ENCODE data around the gene EPB41L3.

Gene EPB41L3

DNA sequence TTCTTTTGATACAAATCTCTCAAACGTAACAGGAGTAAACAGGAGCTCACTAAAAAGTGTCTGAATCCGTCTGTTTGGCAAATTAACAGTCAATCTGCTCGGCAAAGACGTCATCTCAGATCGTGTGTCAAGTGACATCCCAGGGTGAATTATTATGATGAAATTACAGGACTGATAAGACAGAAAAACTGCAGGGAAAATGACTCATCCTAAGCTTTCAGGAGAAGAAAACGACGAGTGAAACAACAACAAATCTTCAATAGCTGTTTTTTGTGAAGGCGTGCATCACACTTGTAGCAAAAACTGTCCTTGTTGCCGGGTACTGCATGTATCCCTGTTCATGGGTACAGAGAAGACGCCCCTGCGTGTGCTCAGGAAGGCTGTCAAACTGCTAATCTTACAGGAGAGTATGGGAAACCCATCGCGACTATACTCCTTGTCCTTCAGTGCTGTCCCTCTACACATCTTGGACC, 24.9 kb downstream of the EPB41L3 start (continued):
- no peak for TF ChIP-seq ZNF112 (tag by site-specific recombination; IDR thresholded peaks at IDR 0.05)
- no peak for TF ChIP-seq ZNF121 (tag by site-specific recombination; IDR thresholded peaks at IDR 0.05)
- TF ChIP-seq GLIS1 (tag by site-specific recombination; IDR thresholded peaks at IDR 0.05): peak; percentile 65
- TF ChIP-seq ZNF184 (tag by site-specific recombination; IDR thresholded peaks at IDR 0.05): peak; percentile 69; the same call in 1 of the 2 replicates
- no peak for TF ChIP-seq HOXC10 (CRISPR knock-in tag; IDR thresholded peaks at IDR 0.05)
- no peak for TF ChIP-seq ZNF596 (tag by site-specific recombination; IDR thresholded peaks at IDR 0.05)
- TF ChIP-seq ZFP37 (tag by site-specific recombination; IDR thresholded peaks at IDR 0.05): no peak
- TF ChIP-seq ZBTB8A (tag by site-specific recombination; IDR thresholded peaks at IDR 0.05): no peak
- TF ChIP-seq GFI1B (tag by site-specific recombination; IDR thresholded peaks at IDR 0.05): peak; percentile 86
- TF ChIP-seq, protein P1, sequence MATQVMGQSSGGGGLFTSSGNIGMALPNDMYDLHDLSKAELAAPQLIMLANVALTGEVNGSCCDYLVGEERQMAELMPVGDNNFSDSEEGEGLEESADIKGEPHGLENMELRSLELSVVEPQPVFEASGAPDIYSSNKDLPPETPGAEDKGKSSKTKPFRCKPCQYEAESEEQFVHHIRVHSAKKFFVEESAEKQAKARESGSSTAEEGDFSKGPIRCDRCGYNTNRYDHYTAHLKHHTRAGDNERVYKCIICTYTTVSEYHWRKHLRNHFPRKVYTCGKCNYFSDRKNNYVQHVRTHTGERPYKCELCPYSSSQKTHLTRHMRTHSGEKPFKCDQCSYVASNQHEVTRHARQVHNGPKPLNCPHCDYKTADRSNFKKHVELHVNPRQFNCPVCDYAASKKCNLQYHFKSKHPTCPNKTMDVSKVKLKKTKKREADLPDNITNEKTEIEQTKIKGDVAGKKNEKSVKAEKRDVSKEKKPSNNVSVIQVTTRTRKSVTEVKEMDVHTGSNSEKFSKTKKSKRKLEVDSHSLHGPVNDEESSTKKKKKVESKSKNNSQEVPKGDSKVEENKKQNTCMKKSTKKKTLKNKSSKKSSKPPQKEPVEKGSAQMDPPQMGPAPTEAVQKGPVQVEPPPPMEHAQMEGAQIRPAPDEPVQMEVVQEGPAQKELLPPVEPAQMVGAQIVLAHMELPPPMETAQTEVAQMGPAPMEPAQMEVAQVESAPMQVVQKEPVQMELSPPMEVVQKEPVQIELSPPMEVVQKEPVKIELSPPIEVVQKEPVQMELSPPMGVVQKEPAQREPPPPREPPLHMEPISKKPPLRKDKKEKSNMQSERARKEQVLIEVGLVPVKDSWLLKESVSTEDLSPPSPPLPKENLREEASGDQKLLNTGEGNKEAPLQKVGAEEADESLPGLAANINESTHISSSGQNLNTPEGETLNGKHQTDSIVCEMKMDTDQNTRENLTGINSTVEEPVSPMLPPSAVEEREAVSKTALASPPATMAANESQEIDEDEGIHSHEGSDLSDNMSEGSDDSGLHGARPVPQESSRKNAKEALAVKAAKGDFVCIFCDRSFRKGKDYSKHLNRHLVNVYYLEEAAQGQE (tag by site-specific recombination; IDR thresholded peaks at IDR 0.05): no peak
- TF ChIP-seq ZNF776 (tag by site-specific recombination; IDR thresholded peaks at IDR 0.05; ENCODE audit: borderline replicate concordance): no peak
- TF ChIP-seq ZBTB20 (tag by site-specific recombination; IDR thresholded peaks at IDR 0.05): peak; percentile 90
- TF ChIP-seq REPIN1 (tag by site-specific recombination; IDR thresholded peaks at IDR 0.05; ENCODE audit: low read depth): no peak
- no peak; the same call in 1 of the 2 replicates for TF ChIP-seq ZSCAN30 (tag by site-specific recombination; IDR thresholded peaks at IDR 0.05)
- no peak for TF ChIP-seq ZNF544 (tag by site-specific recombination; IDR thresholded peaks at IDR 0.05)
- TF ChIP-seq ZNF24 (tag by site-specific recombination; IDR thresholded peaks at IDR 0.05): peak; percentile 70
- no peak for TF ChIP-seq ZNF510 (tag by site-specific recombination; IDR thresholded peaks at IDR 0.05; ENCODE audit: insufficient replicate concordance)
- TF ChIP-seq, protein P2, sequence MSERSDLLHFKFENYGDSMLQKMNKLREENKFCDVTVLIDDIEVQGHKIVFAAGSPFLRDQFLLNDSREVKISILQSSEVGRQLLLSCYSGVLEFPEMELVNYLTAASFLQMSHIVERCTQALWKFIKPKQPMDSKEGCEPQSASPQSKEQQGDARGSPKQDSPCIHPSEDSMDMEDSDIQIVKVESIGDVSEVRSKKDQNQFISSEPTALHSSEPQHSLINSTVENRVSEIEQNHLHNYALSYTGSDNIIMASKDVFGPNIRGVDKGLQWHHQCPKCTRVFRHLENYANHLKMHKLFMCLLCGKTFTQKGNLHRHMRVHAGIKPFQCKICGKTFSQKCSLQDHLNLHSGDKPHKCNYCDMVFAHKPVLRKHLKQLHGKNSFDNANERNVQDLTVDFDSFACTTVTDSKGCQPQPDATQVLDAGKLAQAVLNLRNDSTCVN (tag by site-specific recombination; optimal IDR thresholded peaks at IDR 0.05): no peak
- no peak for TF ChIP-seq ZNF146 (tag by site-specific recombination; IDR thresholded peaks at IDR 0.05)
- no peak for TF ChIP-seq ZNF610 (tag by site-specific recombination; IDR thresholded peaks at IDR 0.05; ENCODE audit: borderline replicate concordance)
- TF ChIP-seq ZNF114 (tag by site-specific recombination; IDR thresholded peaks at IDR 0.05): no peak
- no peak for TF ChIP-seq ZNF302 (tag by site-specific recombination; IDR thresholded peaks at IDR 0.05; ENCODE audit: low read depth)
- no peak for TF ChIP-seq ZNF23 (tag by site-specific recombination; IDR thresholded peaks at IDR 0.05; ENCODE audit: borderline replicate concordance)
- no peak for TF ChIP-seq YY2 (tag by site-specific recombination; IDR thresholded peaks at IDR 0.05)
- TF ChIP-seq, protein P3, sequence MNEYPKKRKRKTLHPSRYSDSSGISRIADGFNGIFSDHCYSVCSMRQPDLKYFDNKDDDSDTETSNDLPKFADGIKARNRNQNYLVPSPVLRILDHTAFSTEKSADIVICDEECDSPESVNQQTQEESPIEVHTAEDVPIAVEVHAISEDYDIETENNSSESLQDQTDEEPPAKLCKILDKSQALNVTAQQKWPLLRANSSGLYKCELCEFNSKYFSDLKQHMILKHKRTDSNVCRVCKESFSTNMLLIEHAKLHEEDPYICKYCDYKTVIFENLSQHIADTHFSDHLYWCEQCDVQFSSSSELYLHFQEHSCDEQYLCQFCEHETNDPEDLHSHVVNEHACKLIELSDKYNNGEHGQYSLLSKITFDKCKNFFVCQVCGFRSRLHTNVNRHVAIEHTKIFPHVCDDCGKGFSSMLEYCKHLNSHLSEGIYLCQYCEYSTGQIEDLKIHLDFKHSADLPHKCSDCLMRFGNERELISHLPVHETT (tag by site-specific recombination; IDR thresholded peaks at IDR 0.05): peak; percentile 83
- no peak for TF ChIP-seq PATZ1 (tag by site-specific recombination; IDR thresholded peaks at IDR 0.05)
- no peak for TF ChIP-seq ZNF311 (tag by site-specific recombination; IDR thresholded peaks at IDR 0.05; ENCODE audit: borderline replicate concordance)
- no peak for TF ChIP-seq ZNF426 (tag by site-specific recombination; IDR thresholded peaks at IDR 0.05)
- no peak for TF ChIP-seq ZNF354C (tag by site-specific recombination; IDR thresholded peaks at IDR 0.05; ENCODE audit: borderline replicate concordance, low read depth)
- TF ChIP-seq ZNF777 (tag by site-specific recombination; IDR thresholded peaks at IDR 0.05; ENCODE audit: borderline replicate concordance): no peak
- TF ChIP-seq ZNF37A (tag by site-specific recombination; IDR thresholded peaks at IDR 0.05): no peak
- peak; percentile 85 for TF ChIP-seq ZNF692 (tag by site-specific recombination; IDR thresholded peaks at IDR 0.05)
- peak; percentile 92 for TF ChIP-seq ZBTB21 (tag by site-specific recombination; IDR thresholded peaks at IDR 0.05)
